ENCODE results near the gene TP63.
"Not testable (repeated sequence)": the region's sequence is repeated elsewhere in the genome, so short reads cannot be mapped to it uniquely, and the experiment has no call there.

Gene TP63

GRCh38 chr3:189598530-189599225 is 32.5 kb upstream of the TP63 start:
- no peak for TF ChIP-seq CTCF (IDR thresholded peaks at IDR 0.05; ENCODE audit: low read depth, low read length)
- H3K4me3 ChIP-seq (ENCODE audit: low read depth, low read length) = no peak overlapping the region
- DNase-seq (ENCODE audit: low read depth, low spot score) = no peak
- in situ Hi-C loops (cut with HindIII; ENCODE audit: low sequenced_read_pairs) = no loop called here

- DNase-seq (ENCODE audit: low read depth, low spot score) = no peak
- no peak for TF ChIP-seq CTCF (IDR thresholded peaks at IDR 0.05; ENCODE audit: low read depth, low read length)
- H3K4me3 ChIP-seq (ENCODE audit: low read depth, low read length) = no peak overlapping the region
- in situ Hi-C loops (cut with HindIII; ENCODE audit: low sequenced_read_pairs) = no loop called here
Observed at GRCh38 chr3:189602471-189602870, 28.7 kb upstream of the TP63 start.

- no peak for TF ChIP-seq CTCF (IDR thresholded peaks at IDR 0.05; ENCODE audit: low read depth, low read length)
- no peak overlapping the region for H3K4me3 ChIP-seq (ENCODE audit: low read depth, low read length)
- in situ Hi-C loops (cut with HindIII; ENCODE audit: low sequenced_read_pairs) = no loop called here
- DNase-seq (ENCODE audit: low read depth, low spot score) = no peak
Observed at GRCh38 chr3:189605717-189606116, 25.5 kb upstream of the TP63 start.

- H3K4me3 ChIP-seq (ENCODE audit: low read depth, low read length) = no peak overlapping the region
- in situ Hi-C loops (cut with HindIII; ENCODE audit: low sequenced_read_pairs) = no loop called here
- TF ChIP-seq CTCF (IDR thresholded peaks at IDR 0.05; ENCODE audit: low read depth, low read length) = no peak
- DNase-seq (ENCODE audit: low read depth, low spot score) = no peak
Observed at GRCh38 chr3:189606774-189607173, 24.4 kb upstream of the TP63 start.

- H3K4me3 ChIP-seq (ENCODE audit: low read depth, low read length); in situ Hi-C loops (cut with HindIII; ENCODE audit: low sequenced_read_pairs); DNase-seq (ENCODE audit: low read depth, low spot score): not testable (repeated sequence)
Observed at GRCh38 chr3:189612641-189613040, 18.5 kb upstream of the TP63 start.

GRCh38 chr3:189613122-189613521 is 18.1 kb upstream of the TP63 start:
- DNase-seq (ENCODE audit: low read depth, low spot score) = no peak
- no peak for TF ChIP-seq CTCF (IDR thresholded peaks at IDR 0.05; ENCODE audit: low read depth, low read length)
- no peak overlapping the region for H3K4me3 ChIP-seq (ENCODE audit: low read depth, low read length)
- in situ Hi-C loops (cut with HindIII; ENCODE audit: low sequenced_read_pairs) = no loop called here

- in situ Hi-C loops (cut with HindIII; ENCODE audit: low sequenced_read_pairs) = no loop called here
- TF ChIP-seq CTCF (IDR thresholded peaks at IDR 0.05; ENCODE audit: low read depth, low read length) = no peak
- no peak overlapping the region for H3K4me3 ChIP-seq (ENCODE audit: low read depth, low read length)
- DNase-seq (ENCODE audit: low read depth, low spot score) = no peak
Observed at GRCh38 chr3:189621948-189622603, 9.1 kb upstream of the TP63 start.
